ENCODE results near the gene DRD2.
"Not testable (repeated sequence)": the region's sequence is repeated elsewhere in the genome, so short reads cannot be mapped to it uniquely, and the experiment has no call there.

The DRD2 gene

DNA sequence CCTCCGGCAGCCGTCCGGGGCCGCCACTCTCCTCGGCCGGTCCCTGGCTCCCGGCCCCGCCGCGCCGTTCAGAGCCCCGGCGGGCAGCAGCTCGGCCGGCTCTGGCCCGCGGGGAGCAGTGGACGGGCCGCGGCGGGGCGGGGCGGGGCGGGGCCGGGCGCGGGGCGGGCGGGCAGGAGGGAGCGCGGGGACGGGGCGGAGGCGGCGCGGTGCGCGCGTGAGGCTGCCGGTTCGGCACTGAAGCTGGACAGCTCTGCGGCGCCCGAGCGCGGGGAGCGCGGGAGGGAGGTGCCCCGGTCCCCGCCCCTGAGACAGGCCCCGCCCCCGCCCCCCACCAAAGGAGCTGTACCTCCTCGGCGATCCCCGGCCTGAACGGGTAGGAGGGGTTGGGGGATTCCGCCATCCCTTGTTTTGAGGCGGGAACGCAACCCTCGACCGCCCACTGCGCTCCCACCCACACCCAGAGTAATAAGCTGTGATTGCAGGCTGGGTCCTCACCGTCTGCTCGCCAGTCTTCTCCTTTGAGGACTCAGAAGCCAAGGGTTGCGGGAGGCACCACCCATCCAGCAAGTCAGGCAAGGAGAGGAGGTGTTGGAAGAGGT is at the start of gene DRD2:
Gene DRD2, minus strand, starts transcription at position 239 of the 602 bp plus-strand sequence. CDS start 50,747 bp downstream, outside the sequence.
- no peak for DNase-seq (ENCODE audit: extremely low read depth in 1 of 2, low read depth in 1 of 2)

DNA sequence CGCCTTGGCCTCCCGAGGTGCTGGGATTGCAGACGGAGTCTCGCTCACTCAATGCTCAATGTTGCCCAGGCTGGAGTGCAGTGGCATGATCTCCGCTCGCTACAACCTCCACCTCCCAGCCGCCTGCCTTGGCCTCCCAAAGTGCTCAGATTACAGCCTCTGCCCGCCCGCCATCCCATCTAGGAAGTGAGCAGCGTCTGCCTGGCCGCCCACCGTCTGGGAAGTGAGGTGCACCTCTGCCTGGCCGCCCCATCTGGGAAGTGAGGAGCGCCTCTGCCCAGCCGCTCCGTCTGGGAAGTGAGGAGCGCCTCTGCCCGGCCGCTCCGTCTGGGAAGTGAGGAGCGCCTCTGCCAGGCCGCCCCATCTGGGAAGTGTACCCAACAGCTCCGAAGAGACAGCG is 48.7 kb upstream of the DRD2 start:
- DNase-seq (ENCODE audit: extremely low read depth in 1 of 2, low read depth in 1 of 2) = not testable (repeated sequence)

DNA sequence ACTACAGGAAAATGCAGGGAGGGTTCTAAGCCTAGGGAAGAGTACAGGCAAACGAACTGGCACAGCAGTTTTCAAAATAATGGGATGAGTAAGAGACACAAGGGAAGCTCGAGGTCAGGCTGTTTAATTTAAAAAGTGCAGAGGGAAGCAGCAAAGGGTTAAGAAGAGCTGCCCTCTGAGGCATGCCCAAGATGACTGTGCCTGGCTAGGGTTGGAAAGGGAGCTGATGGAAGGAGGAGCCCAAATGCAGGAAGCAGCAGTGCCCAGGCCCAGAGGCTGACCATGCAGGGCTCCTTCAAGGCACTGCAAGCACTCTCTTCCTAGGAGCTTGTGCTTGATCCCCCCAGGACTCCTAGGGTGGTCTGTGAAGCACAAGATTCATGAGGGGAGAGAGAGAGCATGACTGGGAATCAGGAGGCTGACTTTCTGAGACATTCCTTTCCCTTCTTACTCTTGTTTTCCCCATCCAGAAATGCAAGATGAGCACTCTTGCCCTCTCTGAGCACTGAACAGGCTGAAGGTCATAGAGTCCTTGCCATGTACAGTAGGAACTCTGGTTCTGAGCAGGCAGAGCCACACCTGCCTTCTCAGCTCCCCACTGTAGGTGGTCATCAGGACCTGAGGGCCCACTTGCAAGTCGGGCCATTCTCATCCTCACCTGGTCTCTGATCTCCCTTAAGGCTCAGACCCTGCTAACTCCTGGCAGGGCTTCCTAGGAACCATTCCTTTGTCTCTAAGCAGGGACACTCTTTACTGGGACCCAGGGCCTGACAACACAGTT is 46.7 kb upstream of the DRD2 start:
- DNase-seq (ENCODE audit: extremely low read depth in 1 of 2, low read depth in 1 of 2) = no peak

DNA sequence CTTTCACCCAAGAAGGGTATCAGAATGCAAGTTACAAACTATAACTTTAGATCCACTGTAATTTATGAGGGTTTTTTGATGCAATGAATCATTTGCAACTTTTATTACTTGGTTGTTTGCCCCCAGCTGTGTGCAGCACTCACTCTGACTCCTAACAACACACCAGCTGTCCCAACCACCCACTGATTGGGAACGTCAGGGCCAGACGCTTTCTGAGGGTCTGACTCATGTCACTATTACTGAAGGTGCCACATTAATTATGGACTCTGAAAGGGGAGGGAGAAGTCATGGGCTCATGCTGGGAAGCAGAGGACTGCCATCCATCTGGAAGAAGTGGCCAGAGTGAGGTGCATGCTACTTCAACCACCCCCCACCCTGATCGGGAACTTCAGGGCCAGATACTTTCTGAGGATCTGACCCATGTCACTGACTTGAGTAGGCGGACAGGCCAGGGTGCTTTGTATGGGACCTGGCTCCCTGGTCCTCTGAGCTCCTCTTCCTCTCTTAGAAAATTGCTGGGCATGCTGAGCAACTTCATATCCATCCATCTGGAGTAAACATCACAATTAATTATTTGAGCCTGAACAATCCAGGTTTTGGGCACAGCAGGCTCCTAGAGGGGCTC is 44.9 kb upstream of the DRD2 start:
- DNase-seq (ENCODE audit: extremely low read depth in 1 of 2, low read depth in 1 of 2) = no peak

DNA sequence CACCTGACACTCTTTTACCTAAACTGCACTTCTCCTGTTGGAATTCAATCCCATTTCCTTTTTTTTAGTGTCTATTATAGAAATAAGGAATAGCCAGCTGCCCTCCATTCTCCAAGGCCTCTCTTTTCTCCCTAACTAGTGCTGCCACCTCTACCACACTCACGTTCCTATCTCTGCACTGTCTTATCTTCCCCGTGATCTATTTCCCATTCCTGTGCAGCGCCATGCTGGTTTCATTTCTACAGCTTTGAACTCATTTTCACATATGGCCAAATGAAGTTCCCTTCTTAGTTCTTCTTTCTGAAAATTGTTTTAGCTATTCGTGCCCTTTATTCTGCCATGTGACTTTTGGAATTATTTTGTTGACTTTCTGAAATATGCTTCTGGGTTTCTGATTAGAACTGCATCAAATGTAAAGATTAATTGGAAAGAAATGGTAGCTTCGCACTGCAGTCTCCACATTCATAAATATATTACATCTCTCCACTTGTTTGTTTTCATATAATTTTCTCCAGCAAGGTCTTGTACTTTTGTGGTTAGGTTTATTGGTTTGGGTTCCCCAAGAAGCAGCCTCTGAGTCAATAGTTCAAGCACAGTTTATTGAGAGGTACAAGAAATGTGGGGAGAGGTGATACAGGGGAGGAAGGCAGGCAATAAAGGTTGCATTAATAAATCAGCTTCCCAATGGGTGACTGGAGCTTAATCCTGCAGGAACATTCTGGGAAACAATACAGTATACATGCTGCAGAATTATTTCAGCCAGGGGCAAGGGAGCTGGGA is 43.7 kb upstream of the DRD2 start:
- no peak for DNase-seq (ENCODE audit: extremely low read depth in 1 of 2, low read depth in 1 of 2)

DNA sequence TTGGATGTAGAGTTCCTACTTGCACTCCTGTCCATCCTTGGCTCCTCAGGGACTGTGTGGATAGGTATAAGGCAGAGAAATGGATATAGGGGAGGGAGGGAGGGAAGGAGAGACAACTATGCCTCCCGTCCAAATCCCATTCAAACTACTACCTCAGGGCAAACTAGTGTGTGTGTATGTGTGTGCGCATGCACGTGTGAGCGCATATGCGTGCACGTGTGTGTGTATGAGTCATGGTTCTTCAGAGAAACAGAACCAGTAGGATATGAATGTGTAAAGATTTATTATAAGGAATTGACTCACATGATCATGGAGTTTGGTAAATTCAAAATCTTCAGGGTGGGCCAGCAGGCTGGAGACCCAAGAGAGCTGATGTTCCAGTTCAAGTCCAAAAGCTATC is 42.2 kb upstream of the DRD2 start:
- no peak for DNase-seq (ENCODE audit: extremely low read depth in 1 of 2, low read depth in 1 of 2)

DNA sequence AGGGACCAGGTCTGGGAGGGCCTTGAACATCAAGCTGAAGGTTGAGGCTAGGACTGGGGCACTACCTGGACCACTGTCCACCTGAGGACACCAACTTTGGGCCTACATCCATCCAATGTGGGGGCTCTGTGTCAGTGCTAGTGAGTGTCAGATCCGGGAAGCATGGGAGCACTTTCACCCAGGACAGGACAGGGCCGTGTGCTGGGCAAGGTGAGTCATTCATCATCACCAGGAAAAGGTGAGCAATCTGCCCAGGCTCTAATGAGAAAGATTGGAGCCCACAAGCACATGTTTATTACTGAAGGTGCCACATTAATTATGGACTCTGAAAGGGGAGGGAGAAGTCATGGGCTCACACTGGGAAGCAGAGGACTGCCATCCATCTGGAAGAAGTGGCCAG is 39.7 kb upstream of the DRD2 start:
- no peak for DNase-seq (ENCODE audit: extremely low read depth in 1 of 2, low read depth in 1 of 2)

DNA sequence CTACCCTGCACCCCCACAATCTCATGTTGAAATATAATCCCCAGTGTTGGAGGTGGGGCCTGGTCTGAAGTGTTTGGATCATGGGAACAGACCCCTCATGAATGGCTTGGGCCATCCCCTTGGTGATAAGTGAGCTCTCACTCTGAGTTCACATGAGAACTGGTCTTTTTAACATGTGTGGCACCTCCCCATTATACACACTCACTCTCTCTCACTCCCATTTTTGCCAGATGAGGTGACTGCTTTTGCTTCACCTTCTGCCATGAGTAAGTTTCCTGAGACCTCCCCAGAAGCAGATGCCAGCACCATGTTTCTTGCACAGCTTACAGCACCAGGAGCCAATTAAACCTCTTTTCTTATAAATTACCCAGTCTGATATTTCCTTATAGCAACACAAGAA is 32.1 kb upstream of the DRD2 start:
- no peak for DNase-seq (ENCODE audit: extremely low read depth in 1 of 2, low read depth in 1 of 2)

DNA sequence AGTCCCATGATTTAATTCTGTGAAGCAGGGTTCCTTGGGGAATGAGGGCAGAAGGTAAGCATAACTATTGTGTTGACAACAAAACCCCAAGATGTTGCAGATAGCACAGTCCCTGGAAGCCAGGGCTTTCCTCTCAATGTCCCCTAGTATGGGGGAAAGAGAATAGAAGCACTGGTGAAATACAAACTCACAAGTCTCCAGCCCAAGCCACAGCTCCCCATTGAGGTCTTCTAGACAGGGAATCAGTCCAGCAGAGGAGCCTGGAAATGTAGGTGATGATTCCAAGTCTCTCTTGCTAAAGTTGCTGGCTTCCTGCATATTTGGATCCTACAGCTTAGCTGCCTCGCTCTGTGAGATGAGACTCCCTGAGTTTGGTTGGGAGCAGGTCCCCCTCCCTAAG is 31.7 kb upstream of the DRD2 start:
- DNase-seq (ENCODE audit: extremely low read depth in 1 of 2, low read depth in 1 of 2) = no peak

DNA sequence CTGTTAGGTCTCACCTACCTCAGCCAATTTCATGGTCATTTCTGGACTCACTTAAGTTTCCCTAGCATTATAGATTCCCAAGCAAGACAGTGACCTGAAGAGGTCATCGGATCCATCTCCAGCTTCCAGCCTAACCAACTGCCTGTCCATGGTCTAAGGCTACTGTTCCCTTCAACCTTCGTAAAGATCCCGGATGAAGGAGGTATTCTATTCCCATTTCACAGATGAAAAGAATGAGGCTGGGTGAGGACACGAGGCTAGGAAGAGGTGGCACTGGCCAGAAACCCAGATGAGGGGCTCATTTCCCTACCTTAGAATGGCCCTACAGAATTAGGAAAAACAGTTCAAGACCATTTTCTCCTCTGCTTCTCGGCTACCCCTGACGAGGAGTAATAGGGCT is 31.3 kb upstream of the DRD2 start:
- no peak for DNase-seq (ENCODE audit: extremely low read depth in 1 of 2, low read depth in 1 of 2)

DNA sequence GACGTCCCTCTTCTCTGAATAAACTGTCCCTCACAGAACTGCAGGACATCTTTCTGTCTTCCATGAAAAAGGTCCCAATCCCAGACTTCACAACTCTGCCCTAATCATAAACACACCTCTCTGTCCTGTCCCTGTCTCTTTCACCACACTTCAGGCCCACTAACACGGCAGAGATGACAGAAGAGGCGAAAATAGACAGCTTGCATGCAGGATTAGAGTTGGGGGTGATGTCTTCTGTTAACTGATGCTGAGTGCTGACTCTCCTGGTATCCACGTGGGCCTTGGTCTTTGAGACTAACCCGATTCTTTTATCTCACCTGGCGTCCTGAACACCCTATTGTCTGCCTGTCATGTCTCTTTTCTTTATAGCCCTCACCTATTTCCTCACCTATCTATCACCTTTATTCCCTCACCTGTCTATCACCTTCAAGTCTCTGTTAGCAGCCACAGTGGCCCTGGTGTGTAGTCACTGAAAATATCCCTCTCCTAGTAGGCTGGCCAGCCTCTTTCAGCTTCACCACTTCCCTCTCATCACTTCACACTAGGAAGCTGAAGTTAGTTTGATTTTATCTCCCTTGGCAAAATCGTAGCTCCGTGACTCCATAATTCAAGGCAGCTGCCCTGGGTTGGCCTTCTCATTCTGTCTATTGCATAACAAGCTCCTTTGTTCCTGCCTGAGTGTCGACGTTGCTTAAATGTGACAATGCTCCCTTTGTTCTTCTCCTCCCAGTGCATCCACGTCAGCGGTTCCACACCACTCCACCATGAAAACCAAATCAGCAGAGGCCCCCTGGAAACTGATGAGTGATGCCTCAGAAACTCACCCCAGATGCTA is 30.6 kb upstream of the DRD2 start:
- no peak for DNase-seq (ENCODE audit: extremely low read depth in 1 of 2, low read depth in 1 of 2)

DNA sequence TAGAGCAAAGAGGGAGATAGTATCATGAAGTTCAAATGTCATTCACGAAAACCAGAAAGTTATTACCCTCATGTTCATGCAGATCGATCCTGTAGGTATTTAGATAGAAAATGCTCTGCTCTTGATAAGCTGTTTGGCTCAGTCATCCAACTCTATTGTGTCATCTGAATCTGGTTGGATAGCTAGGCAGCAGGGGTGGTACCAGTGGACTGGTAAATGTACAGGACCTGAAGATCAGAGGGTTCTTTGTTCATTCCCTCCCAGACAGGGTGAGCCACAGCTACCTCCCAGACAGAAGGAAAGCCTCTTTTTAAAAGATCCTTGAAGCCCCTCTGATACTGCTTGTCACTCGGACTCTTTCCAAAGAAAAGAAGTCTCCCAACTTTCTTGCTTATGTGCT is 29.8 kb upstream of the DRD2 start:
- no peak for DNase-seq (ENCODE audit: extremely low read depth in 1 of 2, low read depth in 1 of 2)

DNA sequence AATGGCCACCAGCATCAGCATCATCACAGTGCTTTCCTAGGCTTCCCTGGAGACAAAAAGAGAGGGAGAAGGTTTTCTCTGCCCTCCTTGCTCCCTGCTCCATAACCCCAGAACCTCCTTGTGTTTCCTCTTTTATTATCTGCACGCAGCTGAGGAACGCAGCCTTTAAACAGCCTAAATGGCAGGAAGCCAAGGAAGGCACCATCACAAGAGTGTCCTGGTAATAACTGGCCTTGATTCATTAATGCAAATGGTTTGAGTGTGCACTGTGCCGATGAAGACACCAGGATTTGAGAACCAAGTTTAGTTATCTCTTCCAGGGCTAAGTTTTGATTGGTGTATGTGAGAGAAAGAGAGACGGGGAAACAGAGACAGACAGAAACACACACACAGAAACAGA is 29.4 kb upstream of the DRD2 start:
- no peak for DNase-seq (ENCODE audit: extremely low read depth in 1 of 2, low read depth in 1 of 2)

DNA sequence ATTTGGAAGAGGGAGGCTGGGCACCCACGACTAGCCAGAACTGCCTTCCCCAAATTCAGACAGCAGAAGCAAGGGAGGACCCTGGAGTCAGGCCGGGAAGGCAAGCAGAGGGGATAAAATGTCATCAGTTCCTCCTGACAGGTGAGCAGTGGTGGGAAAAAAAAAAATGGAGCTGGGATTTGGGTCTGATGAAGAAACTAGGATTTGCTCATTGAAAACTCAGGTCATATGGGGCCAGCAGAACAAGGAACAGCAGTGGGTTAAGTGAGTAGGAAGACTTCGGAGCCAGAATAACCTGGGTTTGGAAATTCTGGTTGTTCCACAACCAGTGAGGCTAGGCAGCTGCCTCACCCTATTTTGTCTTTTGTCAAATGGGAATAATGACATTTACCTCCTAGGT is 28.9 kb upstream of the DRD2 start:
- no peak for DNase-seq (ENCODE audit: extremely low read depth in 1 of 2, low read depth in 1 of 2)

DNA sequence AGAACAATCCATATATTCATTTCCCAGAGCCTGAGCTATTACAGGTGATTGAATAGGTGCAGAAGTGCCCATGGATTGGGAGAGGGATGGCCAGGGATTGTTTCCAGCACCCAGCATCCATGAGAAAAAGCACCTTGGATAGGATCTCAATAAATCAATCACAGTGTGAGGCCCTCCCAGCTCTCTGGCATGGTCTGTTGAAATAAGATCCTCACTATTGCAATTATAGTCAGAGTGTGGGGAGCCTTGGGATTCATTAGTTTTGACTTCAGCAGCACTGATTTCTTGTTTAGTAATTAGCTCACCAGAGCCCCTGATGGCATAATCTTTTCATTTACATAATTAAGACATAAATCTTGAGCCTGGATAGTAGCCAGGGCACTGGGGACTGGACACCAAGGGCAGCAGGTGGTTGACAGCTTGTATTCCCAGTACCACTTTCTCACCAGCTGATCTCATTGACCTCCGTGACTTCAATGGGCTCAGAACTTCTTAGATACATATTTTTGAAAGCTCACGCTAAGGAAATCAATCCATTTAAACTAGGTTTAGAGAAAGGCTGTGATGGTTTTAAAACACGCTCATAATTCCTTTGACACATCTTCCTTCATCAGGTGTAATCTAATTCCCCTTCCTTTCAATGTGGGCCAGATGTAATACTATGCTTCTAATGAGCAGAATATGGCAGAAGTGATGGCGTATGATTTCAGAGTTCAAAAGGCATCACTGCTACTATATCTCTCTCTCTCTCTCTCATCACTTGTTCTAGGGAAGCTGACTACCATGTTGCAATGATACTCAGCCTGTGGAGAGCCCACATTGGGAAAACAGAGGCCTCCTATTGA is 22.1 kb upstream of the DRD2 start:
- DNase-seq (ENCODE audit: extremely low read depth in 1 of 2, low read depth in 1 of 2) = no peak

DNA sequence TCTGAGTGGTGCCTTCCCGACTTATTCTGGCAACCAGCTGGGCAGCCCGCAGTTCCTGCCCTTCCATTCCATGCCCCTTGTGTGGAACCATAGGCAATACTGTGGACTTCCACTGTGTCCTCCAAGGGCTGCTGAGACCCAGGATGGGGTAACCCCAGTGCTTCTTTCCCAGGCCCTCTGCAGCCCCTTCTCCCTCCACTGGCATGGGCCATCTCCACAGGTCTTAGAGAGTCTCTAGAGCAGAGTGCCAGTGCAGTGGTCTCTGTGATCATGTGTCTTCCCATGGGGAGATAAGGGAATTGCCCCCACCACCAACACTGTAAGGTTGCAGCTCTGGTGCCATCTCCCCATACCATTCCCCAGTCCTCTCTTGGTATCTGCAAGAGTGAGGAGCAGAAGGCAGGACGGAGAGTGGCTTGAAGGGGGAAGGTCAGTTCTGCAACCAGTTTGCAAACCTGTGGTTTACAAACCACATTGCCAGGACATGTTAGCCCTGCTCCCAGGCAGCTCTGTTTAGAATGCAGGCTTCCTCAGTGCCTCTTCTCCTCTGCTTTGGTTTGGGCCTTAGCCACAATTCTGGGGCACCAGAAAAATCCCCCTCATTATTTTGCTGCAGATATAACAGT is 20.9 kb upstream of the DRD2 start:
- DNase-seq (ENCODE audit: extremely low read depth in 1 of 2, low read depth in 1 of 2) = no peak

DNA sequence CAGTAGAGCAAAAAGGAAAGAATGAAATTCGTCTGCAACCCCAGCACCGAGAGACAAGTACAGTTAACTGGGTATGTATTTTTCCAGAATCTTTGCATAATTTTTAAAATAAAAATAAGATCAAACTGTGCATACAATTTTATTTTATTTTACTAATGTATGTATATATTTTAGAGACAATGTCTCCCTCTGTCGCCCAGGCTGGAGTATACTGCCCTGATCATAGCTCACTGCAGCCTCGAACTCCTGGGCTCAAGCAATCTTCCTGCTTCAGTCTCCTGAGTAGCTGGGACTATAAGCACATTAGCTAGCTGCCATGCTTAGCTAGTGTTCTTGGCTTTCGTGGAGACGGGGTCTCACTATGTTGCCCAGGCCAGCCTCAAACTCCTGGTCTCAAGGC is 18.8 kb upstream of the DRD2 start:
- no peak for DNase-seq (ENCODE audit: extremely low read depth in 1 of 2, low read depth in 1 of 2)

DNA sequence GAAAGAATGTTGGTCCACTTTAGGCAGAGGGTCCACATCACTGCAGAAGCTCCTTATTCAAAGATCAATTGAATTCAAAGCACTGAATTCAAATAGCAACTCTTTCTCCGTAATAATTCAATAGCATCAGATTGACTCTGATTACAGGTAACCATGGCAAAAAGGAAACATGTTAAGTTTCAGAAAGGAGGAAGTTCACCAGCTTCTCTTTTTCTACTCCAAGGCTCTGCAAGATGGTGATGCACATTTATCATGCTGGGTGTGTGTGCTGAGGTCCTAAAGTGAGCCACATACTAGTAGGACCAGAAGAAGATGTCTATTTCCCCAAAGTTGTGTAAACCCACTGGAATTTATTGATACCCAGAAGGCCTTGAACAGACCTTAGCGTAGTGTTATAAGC is 18.0 kb upstream of the DRD2 start:
- DNase-seq (ENCODE audit: extremely low read depth in 1 of 2, low read depth in 1 of 2) = no peak

DNA sequence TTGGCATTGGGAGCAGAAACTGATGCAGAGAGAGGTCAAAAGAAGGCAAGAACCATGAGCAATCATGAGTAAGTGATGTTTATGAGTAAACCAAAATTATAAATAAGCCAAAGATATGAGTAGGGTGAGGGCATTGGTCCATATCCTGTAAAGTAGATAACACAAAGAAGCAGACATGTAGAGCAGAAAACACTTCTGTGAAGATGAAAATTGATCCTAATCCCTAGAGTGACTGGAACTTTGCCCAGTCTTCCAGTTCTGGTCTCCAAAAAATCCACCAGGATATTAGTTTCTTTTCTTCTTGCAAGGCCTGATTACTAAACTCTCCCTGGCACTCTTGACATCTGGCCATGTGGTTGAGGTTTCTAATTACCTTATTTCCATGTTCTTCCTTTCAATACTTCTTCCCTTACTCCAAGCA is 13.7 kb upstream of the DRD2 start:
- DNase-seq (ENCODE audit: extremely low read depth in 1 of 2, low read depth in 1 of 2) = no peak
